HG03571 (cell line): ENCODE measurements around the gene MYO1D.
"Not testable (repeated sequence)": the region's sequence is repeated elsewhere in the genome, so short reads cannot be mapped to it uniquely, and the experiment has no call there.

ENCODE experiments used
- ATAC-seq: cut with Tn5 transposase; IDR thresholded peaks from one replicate; pipeline ENCODE4 v1.9.1; 2021; ENCODE audit not compliant: unreplicated experiment

Gene MYO1D

GRCh38 chr17:32481193-32481592, 395.7 kb downstream of the MYO1D start:
- ATAC-seq = no peak

- no peak for ATAC-seq
Measured at GRCh38 chr17:32479074-32479617, 397.8 kb downstream of the MYO1D start.

GRCh38 chr17:32477220-32477619, 399.7 kb downstream of the MYO1D start:
- ATAC-seq = no peak

- ATAC-seq = no peak
Measured at GRCh38 chr17:32475258-32475657, 401.7 kb downstream of the MYO1D start.

GRCh38 chr17:32471652-32472051, 405.3 kb downstream of the MYO1D start:
- no peak for ATAC-seq

- ATAC-seq = no peak
Measured at GRCh38 chr17:32470405-32471167, 406.3 kb downstream of the MYO1D start.

- no peak for ATAC-seq
Measured at GRCh38 chr17:32467949-32468348, 409.0 kb downstream of the MYO1D start.

- no peak for ATAC-seq
Measured at GRCh38 chr17:32464374-32464773, 412.6 kb downstream of the MYO1D start.

GRCh38 chr17:32463304-32463703, 413.6 kb downstream of the MYO1D start:
- no peak for ATAC-seq

- ATAC-seq = no peak
Measured at GRCh38 chr17:32461853-32462617, 414.9 kb downstream of the MYO1D start.

GRCh38 chr17:32461498-32461852, 415.4 kb downstream of the MYO1D start:
- ATAC-seq = no peak

GRCh38 chr17:32460054-32460453, 416.9 kb downstream of the MYO1D start:
- no peak for ATAC-seq

GRCh38 chr17:32458371-32458770, 418.6 kb downstream of the MYO1D start:
- no peak for ATAC-seq

GRCh38 chr17:32453370-32453769, 423.6 kb downstream of the MYO1D start:
- ATAC-seq = no peak

GRCh38 chr17:32452281-32452680, 424.6 kb downstream of the MYO1D start:
- no peak for ATAC-seq

- ATAC-seq = no peak
Measured at GRCh38 chr17:32451879-32452278, 425.0 kb downstream of the MYO1D start.

- ATAC-seq = not testable (repeated sequence)
Measured at GRCh38 chr17:32450379-32450778, 426.5 kb downstream of the MYO1D start.

GRCh38 chr17:32449963-32450362, 427.0 kb downstream of the MYO1D start:
- no peak for ATAC-seq

GRCh38 chr17:32446949-32447348, 430.0 kb downstream of the MYO1D start:
- no peak for ATAC-seq

- no peak for ATAC-seq
Measured at GRCh38 chr17:32445971-32446370, 431.0 kb downstream of the MYO1D start.

GRCh38 chr17:32445497-32445896, 431.4 kb downstream of the MYO1D start:
- ATAC-seq = no peak

GRCh38 chr17:32445074-32445415, 431.9 kb downstream of the MYO1D start:
- no peak for ATAC-seq
